ENCODE data around the gene CAPSL. TPM values are rescaled to one million over a fixed set of nuclear protein-coding genes. Genes with fewer than 3 reads are reported as not detected.
A peak's percentile ranks its signal among the peaks of the same experiment; 100 is the strongest.

CAPSL gene
- total and polyA plus RNA-seq, 2 donors (not counting 3 experiments of a cell fraction or from before 2014, with no cell fraction given) = not detected

DNA sequence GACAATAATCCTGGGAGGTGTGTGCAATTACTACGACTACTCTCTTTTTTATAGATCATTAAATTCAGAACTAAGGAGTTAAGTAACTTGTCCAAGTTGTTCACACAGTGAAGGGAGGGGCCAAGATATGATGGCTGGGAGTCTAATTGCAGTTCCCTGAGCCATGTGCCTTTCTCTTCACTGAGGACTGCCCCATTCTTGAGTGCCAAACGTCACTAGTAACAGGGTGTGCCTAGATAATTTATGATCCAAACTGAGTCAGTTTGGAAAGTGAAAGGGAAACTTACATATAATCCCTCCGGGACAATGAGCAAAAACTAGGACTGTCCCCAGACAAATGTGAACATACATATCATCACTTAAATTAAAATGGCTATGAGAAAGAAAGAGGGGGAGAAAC is 61.5 kb downstream of the CAPSL start:
- no peaks in the 10 kb centered on the region for H3K9me3 ChIP-seq (replicated peaks; ENCODE audit: control insufficient read depth, insufficient read depth, low read length)
- no peak overlapping the region for H3K4me3 ChIP-seq (replicated peaks in 1 of 3; ENCODE audit: insufficient read depth in 1 of 3, low read depth in 1 of 3, low read length in 3 of 3)
- H2AFZ ChIP-seq (ENCODE audit: low read depth, low read length) = no peak overlapping the region
- ChIA-PET POLR2A (no interaction called here), CTCF (no interaction called here)
- no peaks in the 10 kb centered on the region for H3K79me2 ChIP-seq (ENCODE audit: control insufficient read depth, insufficient read depth, low read length)
- no peak overlapping the region for H3K9ac ChIP-seq (replicated peaks; ENCODE audit: extremely low read depth, insufficient read depth, low read length)
- no peak overlapping the region for H3K4me2 ChIP-seq (ENCODE audit: insufficient read depth, low read length)
- no peaks in the 10 kb centered on the region for H3K4me1 ChIP-seq (ENCODE audit: control insufficient read depth, extremely low read depth, insufficient read depth, low read length)
- TF ChIP-seq FOS (IDR thresholded peaks at IDR 0.05; ENCODE audit: borderline replicate concordance, insufficient read depth, low read length) = no peak
- TF ChIP-seq, protein P1, sequence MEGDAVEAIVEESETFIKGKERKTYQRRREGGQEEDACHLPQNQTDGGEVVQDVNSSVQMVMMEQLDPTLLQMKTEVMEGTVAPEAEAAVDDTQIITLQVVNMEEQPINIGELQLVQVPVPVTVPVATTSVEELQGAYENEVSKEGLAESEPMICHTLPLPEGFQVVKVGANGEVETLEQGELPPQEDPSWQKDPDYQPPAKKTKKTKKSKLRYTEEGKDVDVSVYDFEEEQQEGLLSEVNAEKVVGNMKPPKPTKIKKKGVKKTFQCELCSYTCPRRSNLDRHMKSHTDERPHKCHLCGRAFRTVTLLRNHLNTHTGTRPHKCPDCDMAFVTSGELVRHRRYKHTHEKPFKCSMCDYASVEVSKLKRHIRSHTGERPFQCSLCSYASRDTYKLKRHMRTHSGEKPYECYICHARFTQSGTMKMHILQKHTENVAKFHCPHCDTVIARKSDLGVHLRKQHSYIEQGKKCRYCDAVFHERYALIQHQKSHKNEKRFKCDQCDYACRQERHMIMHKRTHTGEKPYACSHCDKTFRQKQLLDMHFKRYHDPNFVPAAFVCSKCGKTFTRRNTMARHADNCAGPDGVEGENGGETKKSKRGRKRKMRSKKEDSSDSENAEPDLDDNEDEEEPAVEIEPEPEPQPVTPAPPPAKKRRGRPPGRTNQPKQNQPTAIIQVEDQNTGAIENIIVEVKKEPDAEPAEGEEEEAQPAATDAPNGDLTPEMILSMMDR (IDR thresholded peaks at IDR 0.05; ENCODE audit: extremely low read depth in 1 of 2, insufficient read depth in 1 of 2, low read depth in 1 of 2, low read length in 2 of 2) = no peak
- TF ChIP-seq POLR2A (IDR thresholded peaks at IDR 0.05; ENCODE audit: low read depth, low read length) = no peak
- TF ChIP-seq, protein P2, sequence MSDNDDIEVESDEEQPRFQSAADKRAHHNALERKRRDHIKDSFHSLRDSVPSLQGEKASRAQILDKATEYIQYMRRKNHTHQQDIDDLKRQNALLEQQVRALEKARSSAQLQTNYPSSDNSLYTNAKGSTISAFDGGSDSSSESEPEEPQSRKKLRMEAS (IDR thresholded peaks at IDR 0.05; ENCODE audit: insufficient read depth, insufficient read length) = no peak
- no peak for TF ChIP-seq POLR2AphosphoS5 (IDR thresholded peaks at IDR 0.05; ENCODE audit: insufficient read depth, low read depth, low read length)
- no peak for TF ChIP-seq EZH2 (IDR thresholded peaks at IDR 0.05; ENCODE audit: borderline replicate concordance, low read depth, low read length, severe bottlenecking)
- TF ChIP-seq MYC (IDR thresholded peaks at IDR 0.05; ENCODE audit: low read depth, low read length) = no peak
- no peak for TF ChIP-seq JUN (IDR thresholded peaks at IDR 0.05; ENCODE audit: borderline replicate concordance, insufficient read depth, insufficient read length, low read depth)
- TF ChIP-seq GATA2 (IDR thresholded peaks at IDR 0.05; ENCODE audit: insufficient read depth, insufficient read length, low read depth, low read length) = no peak
- DNase-seq (ENCODE audit: low read depth, low spot score) (no peak), FAIRE-seq (peak; percentile 21)
- dilution Hi-C loops (cut with MboI; ENCODE audit: extremely low pct_ligation_motif_present, low sequenced_read_pairs) (no loop called here), intact Hi-C loops (cut with micrococcal nuclease) (no loop called here)
- H3K27me3 ChIP-seq (ENCODE audit: control insufficient read depth in 2 of 2, insufficient read depth in 2 of 2, low read length in 2 of 2) = no peaks in the 10 kb centered on the region
- H4K20me1 ChIP-seq (replicated peaks; ENCODE audit: control insufficient read depth, extremely low read depth, insufficient read depth, low read length) = no peaks in the 10 kb centered on the region
- no peaks in the 10 kb centered on the region for H3K9me1 ChIP-seq (replicated peaks; ENCODE audit: control insufficient read depth, extremely low read depth, insufficient read depth, low read length)
- H3K27ac ChIP-seq (ENCODE audit: insufficient read depth, low read depth, low read length) = no peak overlapping the region
- no peaks in the 10 kb centered on the region for H3K36me3 ChIP-seq (ENCODE audit: control insufficient read depth in 2 of 2, extremely low read depth in 1 of 2, insufficient read depth in 2 of 2, low read length in 2 of 2)
- BruUV-seq (replicated peaks) = no TSS peak

All from endothelial cell of umbilical vein (primary cell).